HL-60 (cell line): Measurements from ENCODE around the gene PLVAP.

Experiments used
- DNase-seq, 2 experiments: peaks; one replicate each; pipeline ENCODE4 v3.0.0-alpha.2; 2010 to 2020; ENCODE audit warnings: low read depth in 1 of 2, low spot score in 1 of 2
- H3K27ac ChIP-seq: fragments of 250-450 bp; sonication (Bioruptor Pico); replicated peaks from 2 replicates; pipeline ENCODE4 v1.5.1; 2020; ENCODE audit warnings: mild to moderate bottlenecking, moderate library complexity
- H3K27me3 ChIP-seq: fragments of 250-450 bp; sonication (Bioruptor Pico); 2 replicates; pipeline ENCODE4 v1.5.1; 2021; ENCODE audit warnings: mild to moderate bottlenecking, moderate library complexity; ENCODE audit not compliant: insufficient read depth, poor library complexity, severe bottlenecking
- H3K4me3 ChIP-seq: replicated peaks from 2 replicates; pipeline ENCODE4 v1.5.1; 2011; ENCODE audit warnings: mild to moderate bottlenecking, control low read depth, low read length; ENCODE audit not compliant: insufficient read depth
- CTCF ChIP-seq: IDR thresholded peaks from one replicate; pipeline ENCODE4 v1.5.1; 2011; ENCODE audit warnings: low read length, control low read depth, inconsistent platforms; ENCODE audit not compliant: insufficient read depth
- GABPA ChIP-seq: IDR thresholded peaks from 2 replicates; pipeline ENCODE4 v1.6.1; 2012; ENCODE audit warnings: low read depth
- POLR2AphosphoS5 ChIP-seq: IDR thresholded peaks from 2 replicates; pipeline ENCODE4 v1.6.1; 2012; ENCODE audit warnings: low read depth
- SPI1 ChIP-seq: IDR thresholded peaks from 2 replicates; pipeline ENCODE4 v1.6.1; 2012; ENCODE audit warnings: low read depth, mild to moderate bottlenecking, borderline replicate concordance
- long read RNA-seq: library from polyadenylated mRNA; unstranded; transcript quantifications from one replicate; pipeline ENCODE4 v2.0.0, GENCODE V29; 2020
- TF ChIP-seq, protein P1 (sequence below): IDR thresholded peaks from 2 replicates; pipeline ENCODE4 v1.6.1; 2012; ENCODE audit warnings: low read depth; ENCODE audit not compliant: insufficient replicate concordance

The PLVAP gene, protein sequence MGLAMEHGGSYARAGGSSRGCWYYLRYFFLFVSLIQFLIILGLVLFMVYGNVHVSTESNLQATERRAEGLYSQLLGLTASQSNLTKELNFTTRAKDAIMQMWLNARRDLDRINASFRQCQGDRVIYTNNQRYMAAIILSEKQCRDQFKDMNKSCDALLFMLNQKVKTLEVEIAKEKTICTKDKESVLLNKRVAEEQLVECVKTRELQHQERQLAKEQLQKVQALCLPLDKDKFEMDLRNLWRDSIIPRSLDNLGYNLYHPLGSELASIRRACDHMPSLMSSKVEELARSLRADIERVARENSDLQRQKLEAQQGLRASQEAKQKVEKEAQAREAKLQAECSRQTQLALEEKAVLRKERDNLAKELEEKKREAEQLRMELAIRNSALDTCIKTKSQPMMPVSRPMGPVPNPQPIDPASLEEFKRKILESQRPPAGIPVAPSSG
- long read RNA-seq = 0 reads

DNA sequence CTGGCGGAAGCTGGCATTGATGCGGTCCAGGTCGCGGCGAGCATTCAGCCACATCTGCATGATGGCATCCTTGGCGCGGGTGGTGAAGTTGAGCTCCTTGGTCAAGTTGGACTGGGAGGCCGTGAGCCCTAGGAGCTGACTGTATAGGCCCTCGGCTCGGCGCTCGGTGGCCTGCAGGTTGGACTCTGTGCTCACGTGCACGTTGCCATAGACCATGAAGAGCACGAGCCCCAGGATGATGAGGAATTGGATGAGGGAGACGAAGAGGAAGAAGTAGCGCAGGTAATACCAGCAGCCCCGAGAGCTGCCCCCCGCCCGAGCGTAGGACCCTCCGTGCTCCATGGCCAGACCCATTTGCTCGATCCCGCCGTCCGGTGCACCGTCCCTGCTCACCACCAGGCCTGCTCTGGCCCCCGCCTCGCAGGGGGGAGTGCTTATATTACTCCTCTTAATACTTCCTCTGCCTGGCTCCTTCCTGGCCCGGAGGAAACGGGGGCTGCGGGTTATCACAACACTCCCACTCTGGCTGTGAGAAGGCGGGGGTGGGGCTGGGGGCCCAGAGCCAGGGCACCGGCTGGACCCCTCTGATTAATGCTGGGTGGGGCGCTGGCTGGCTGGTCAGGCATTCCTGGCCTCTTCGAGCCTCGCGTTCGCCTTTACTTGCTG lies at the start of gene PLVAP:
Gene PLVAP, minus strand, starts transcription at position 408 of the 666 bp plus-strand sequence. Its CDS starts 54 bp downstream, at position 354.
- Histone ChIP-seq H3K27me3 (peaks cover 6% of the 10 kb centered on the region), H3K27ac (no peak within 1 kb of the TSS), H3K4me3 (no peak within 1 kb of the TSS)
- no peak for TF ChIP-seq POLR2AphosphoS5
- no peak for TF ChIP-seq CTCF
- TF ChIP-seq, protein P1, sequence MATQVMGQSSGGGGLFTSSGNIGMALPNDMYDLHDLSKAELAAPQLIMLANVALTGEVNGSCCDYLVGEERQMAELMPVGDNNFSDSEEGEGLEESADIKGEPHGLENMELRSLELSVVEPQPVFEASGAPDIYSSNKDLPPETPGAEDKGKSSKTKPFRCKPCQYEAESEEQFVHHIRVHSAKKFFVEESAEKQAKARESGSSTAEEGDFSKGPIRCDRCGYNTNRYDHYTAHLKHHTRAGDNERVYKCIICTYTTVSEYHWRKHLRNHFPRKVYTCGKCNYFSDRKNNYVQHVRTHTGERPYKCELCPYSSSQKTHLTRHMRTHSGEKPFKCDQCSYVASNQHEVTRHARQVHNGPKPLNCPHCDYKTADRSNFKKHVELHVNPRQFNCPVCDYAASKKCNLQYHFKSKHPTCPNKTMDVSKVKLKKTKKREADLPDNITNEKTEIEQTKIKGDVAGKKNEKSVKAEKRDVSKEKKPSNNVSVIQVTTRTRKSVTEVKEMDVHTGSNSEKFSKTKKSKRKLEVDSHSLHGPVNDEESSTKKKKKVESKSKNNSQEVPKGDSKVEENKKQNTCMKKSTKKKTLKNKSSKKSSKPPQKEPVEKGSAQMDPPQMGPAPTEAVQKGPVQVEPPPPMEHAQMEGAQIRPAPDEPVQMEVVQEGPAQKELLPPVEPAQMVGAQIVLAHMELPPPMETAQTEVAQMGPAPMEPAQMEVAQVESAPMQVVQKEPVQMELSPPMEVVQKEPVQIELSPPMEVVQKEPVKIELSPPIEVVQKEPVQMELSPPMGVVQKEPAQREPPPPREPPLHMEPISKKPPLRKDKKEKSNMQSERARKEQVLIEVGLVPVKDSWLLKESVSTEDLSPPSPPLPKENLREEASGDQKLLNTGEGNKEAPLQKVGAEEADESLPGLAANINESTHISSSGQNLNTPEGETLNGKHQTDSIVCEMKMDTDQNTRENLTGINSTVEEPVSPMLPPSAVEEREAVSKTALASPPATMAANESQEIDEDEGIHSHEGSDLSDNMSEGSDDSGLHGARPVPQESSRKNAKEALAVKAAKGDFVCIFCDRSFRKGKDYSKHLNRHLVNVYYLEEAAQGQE = no peak
- TF ChIP-seq GABPA = no peak
- TF ChIP-seq SPI1 = no peak
- no peak for DNase-seq

GRCh38 chr19:17424743-17425365 lies 47.7 kb upstream of the PLVAP start:
- Histone ChIP-seq H3K27me3 (no peaks in the 10 kb centered on the region), H3K4me3 (no peak overlapping the region), H3K27ac (no peak overlapping the region)
- TF ChIP-seq GABPA (no peak), CTCF (no peak), SPI1 (no peak), POLR2AphosphoS5 (no peak)
- TF ChIP-seq, protein P1 = no peak
- peak in 1 of 2 experiments; percentile 28 for DNase-seq

- DNase-seq = no peak
- Histone ChIP-seq H3K27me3 (no peaks in the 10 kb centered on the region), H3K27ac (no peak overlapping the region), H3K4me3 (no peak overlapping the region)
- TF ChIP-seq GABPA (no peak), CTCF (no peak), SPI1 (no peak), POLR2AphosphoS5 (no peak)
- TF ChIP-seq, protein P1 = no peak
Measured at GRCh38 chr19:17423429-17424208, 46.5 kb upstream of the PLVAP start.
